Measurements from ENCODE around the gene SPSB2. TPM values are rescaled to one million over a fixed set of nuclear protein-coding genes. Genes with fewer than 3 reads are reported as not detected.
"Not testable (repeated sequence)": the region's sequence is repeated elsewhere in the genome, so short reads cannot be mapped to it uniquely, and the experiment has no call there.

Gene SPSB2
- total RNA-seq, 1 donor: 11.9 TPM

GRCh38 chr12:6871052-6871957, 1.8 kb downstream of the SPSB2 start:
- TF ChIP-seq CTCF (IDR thresholded peaks at IDR 0.05; ENCODE audit: extremely low read depth, low read depth, low read length): no peak
- peaks cover 56% of the 10 kb centered on the region for H3K79me2 ChIP-seq (ENCODE audit: insufficient read depth, low read length)
- H3K4me1 ChIP-seq (ENCODE audit: insufficient read depth, low read length): peaks cover 45% of the 10 kb centered on the region
- no peaks in the 10 kb centered on the region for H3K27me3 ChIP-seq (ENCODE audit: insufficient read depth, low read length)
- H4K20me1 ChIP-seq (ENCODE audit: insufficient read depth, low read length): peaks cover 42% of the 10 kb centered on the region
- peaks cover 28% of the 10 kb centered on the region for H3K36me3 ChIP-seq (ENCODE audit: insufficient read depth, low read length)
- peak overlapping the region; percentile 78 for H3K4me2 ChIP-seq (ENCODE audit: insufficient read depth, low read length)
- peak overlapping the region; percentile 90 for H3K4me3 ChIP-seq (ENCODE audit: insufficient read depth, low read length)
- peak; percentile 87 for DNase-seq (ENCODE audit: insufficient read length, low spot score, missing footprints)
- H3K9me3 ChIP-seq (ENCODE audit: low read depth, low read length): no peaks in the 10 kb centered on the region
- H2AFZ ChIP-seq (ENCODE audit: low read length): no peak overlapping the region
- H3K27ac ChIP-seq (ENCODE audit: low read depth, low read length): no peak overlapping the region

- H3K4me2 ChIP-seq (ENCODE audit: insufficient read depth, low read length); H3K4me3 ChIP-seq (ENCODE audit: insufficient read depth, low read length); H3K27me3 ChIP-seq (ENCODE audit: insufficient read depth, low read length); DNase-seq (ENCODE audit: insufficient read length, low spot score, missing footprints); H3K9me3 ChIP-seq (ENCODE audit: low read depth, low read length); H2AFZ ChIP-seq (ENCODE audit: low read length): not testable (repeated sequence)
- H3K4me1 ChIP-seq (ENCODE audit: insufficient read depth, low read length): peaks cover 45% of the 10 kb centered on the region
- H3K36me3 ChIP-seq (ENCODE audit: insufficient read depth, low read length): peaks cover 30% of the 10 kb centered on the region
- peaks cover 42% of the 10 kb centered on the region for H4K20me1 ChIP-seq (ENCODE audit: insufficient read depth, low read length)
- H3K79me2 ChIP-seq (ENCODE audit: insufficient read depth, low read length): peaks cover 56% of the 10 kb centered on the region
- peak overlapping the region; percentile 19 for H3K27ac ChIP-seq (ENCODE audit: low read depth, low read length)
Measured at GRCh38 chr12:6870304-6870703, 2.8 kb downstream of the SPSB2 start.

- H3K27ac ChIP-seq (ENCODE audit: low read depth, low read length): peak overlapping the region; percentile 19
- peaks cover 42% of the 10 kb centered on the region for H3K4me1 ChIP-seq (ENCODE audit: insufficient read depth, low read length)
- peaks cover 42% of the 10 kb centered on the region for H4K20me1 ChIP-seq (ENCODE audit: insufficient read depth, low read length)
- no peaks in the 10 kb centered on the region for H3K27me3 ChIP-seq (ENCODE audit: insufficient read depth, low read length)
- DNase-seq (ENCODE audit: insufficient read length, low spot score, missing footprints): peak; percentile 97
- H3K4me2 ChIP-seq (ENCODE audit: insufficient read depth, low read length): peak overlapping the region; percentile 94
- H3K9me3 ChIP-seq (ENCODE audit: low read depth, low read length): no peaks in the 10 kb centered on the region
- no peak overlapping the region for H2AFZ ChIP-seq (ENCODE audit: low read length)
- peaks cover 38% of the 10 kb centered on the region for H3K36me3 ChIP-seq (ENCODE audit: insufficient read depth, low read length)
- peak overlapping the region; percentile 81 for H3K4me3 ChIP-seq (ENCODE audit: insufficient read depth, low read length)
- peak; percentile 91 for TF ChIP-seq CTCF (IDR thresholded peaks at IDR 0.05; ENCODE audit: extremely low read depth, low read depth, low read length)
- peaks cover 53% of the 10 kb centered on the region for H3K79me2 ChIP-seq (ENCODE audit: insufficient read depth, low read length)
Measured at GRCh38 chr12:6869049-6870021, 3.8 kb downstream of the SPSB2 start.

- Histone ChIP-seq H3K79me2 (ENCODE audit: insufficient read depth, low read length) (peaks cover 53% of the 10 kb centered on the region), H3K36me3 (ENCODE audit: insufficient read depth, low read length) (peaks cover 39% of the 10 kb centered on the region), H3K4me3 (ENCODE audit: insufficient read depth, low read length) (peak overlapping the region; percentile 81), H3K9me3 (ENCODE audit: low read depth, low read length) (no peaks in the 10 kb centered on the region), H3K4me1 (ENCODE audit: insufficient read depth, low read length) (peaks cover 36% of the 10 kb centered on the region), H3K27ac (ENCODE audit: low read depth, low read length) (peak overlapping the region; percentile 70), H2AFZ (ENCODE audit: low read length) (no peak overlapping the region), H3K27me3 (ENCODE audit: insufficient read depth, low read length) (no peaks in the 10 kb centered on the region), H3K4me2 (ENCODE audit: insufficient read depth, low read length) (peak overlapping the region; percentile 94), H4K20me1 (ENCODE audit: insufficient read depth, low read length) (peaks cover 42% of the 10 kb centered on the region)
- TF ChIP-seq CTCF (IDR thresholded peaks at IDR 0.05; ENCODE audit: extremely low read depth, low read depth, low read length): no peak
- peak; percentile 89 for DNase-seq (ENCODE audit: insufficient read length, low spot score, missing footprints)
Measured at GRCh38 chr12:6868211-6869048, 4.7 kb downstream of the SPSB2 start.

Measured in osteoblast (primary cell).